Measurements from ENCODE around the gene WIZ.
A peak's percentile ranks its signal among the peaks of the same experiment; 100 is the strongest.
"Not testable (repeated sequence)": the region's sequence is repeated elsewhere in the genome, so short reads cannot be mapped to it uniquely, and the experiment has no call there.

Gene WIZ

GRCh38 chr19:15402411-15403150, 47.2 kb downstream of the WIZ start:
- no peak for DNase-seq

DNA sequence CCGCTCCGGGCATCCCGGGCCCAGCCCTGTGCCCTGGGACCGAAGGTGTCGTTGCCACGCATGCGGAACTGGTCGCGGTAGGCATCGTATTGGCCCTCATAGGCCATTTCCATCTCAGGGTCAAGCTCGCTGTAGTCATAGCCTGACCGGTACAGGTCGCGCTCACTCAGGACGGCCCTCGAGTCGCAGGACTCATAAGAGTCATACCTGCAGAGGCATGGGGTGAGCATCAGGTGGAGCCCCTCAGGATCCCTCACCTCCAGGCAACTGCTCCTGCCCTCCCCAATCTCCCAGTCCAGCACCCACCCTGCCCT, 48.4 kb downstream of the WIZ start:
- no peak for DNase-seq

DNA sequence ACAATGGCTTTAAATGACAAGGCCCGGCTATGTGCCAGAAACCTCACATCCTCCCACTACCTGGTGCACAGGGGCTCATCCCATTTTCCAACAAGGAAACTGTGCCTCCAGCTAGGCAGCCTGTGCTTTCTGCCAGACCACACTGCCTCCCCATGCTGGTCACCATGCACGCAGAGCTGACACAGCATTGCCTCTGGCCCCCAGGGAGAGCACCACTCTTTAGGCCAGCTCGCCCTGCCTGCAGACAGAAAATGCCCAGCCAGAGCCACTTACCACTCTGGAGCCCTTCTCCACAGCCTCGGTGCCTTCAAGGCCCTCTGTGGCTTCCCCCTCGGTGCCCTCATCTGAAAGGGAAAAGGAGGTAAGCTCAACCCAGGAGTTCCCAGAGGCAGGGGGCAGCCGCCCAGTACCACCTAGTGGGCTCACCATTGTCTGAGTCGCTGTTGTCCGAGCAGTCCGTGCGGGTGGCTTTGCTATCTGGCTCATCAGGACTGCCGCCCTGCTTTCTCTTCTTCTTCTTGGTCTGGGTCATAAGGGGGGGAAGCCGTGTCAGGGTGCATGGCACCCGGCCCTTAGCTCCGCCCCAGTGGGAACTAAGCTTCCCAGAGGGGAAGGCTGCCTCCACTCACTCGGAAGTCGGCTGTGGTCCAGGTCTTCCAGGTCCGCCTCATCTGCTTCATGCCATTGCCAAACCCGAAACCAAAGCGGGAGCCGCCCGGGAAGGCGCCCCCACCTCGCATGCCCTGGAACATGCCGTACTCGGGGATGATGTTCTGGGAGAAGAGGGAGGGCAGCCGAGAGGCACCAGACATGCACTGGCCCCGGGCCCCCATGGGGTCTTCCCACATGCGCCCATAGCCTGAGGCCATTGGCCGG, 49.0 kb downstream of the WIZ start:
- DNase-seq, result no peak

DNA sequence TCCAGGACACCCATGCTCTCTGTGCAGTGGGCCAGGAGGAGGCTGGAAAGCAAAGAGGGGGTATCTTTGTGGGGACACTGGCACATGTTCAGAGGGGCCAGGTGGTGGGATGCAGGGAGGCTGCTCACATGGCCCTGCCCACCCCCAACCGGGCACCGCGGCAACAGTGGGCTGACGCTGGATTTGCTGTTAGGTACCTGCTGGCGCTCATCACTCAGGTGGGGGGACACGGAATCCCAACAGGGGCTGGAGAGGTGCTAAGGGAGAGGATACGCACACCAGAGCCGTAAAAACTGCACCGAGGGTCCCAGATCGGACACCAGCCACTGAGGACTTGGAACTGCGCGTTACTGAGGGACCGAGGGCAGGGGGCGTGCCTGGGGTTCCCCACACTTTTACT, 50.1 kb downstream of the WIZ start:
- DNase-seq, result no peak

DNA sequence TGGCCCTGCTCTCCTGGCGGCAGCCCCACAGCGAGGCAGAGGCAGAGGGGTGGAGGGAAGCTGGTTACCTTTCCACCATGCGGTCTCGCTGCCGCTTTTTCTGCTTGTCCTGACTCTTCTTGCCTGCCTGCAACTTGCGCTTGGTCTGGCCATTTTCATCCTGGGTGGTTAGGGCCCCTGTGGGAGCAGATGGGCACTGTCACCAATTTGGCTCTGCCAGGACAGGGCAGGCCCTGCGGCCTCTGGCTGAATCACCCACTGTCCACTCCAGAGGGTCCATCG, 50.6 kb downstream of the WIZ start:
- no peak for DNase-seq

DNA sequence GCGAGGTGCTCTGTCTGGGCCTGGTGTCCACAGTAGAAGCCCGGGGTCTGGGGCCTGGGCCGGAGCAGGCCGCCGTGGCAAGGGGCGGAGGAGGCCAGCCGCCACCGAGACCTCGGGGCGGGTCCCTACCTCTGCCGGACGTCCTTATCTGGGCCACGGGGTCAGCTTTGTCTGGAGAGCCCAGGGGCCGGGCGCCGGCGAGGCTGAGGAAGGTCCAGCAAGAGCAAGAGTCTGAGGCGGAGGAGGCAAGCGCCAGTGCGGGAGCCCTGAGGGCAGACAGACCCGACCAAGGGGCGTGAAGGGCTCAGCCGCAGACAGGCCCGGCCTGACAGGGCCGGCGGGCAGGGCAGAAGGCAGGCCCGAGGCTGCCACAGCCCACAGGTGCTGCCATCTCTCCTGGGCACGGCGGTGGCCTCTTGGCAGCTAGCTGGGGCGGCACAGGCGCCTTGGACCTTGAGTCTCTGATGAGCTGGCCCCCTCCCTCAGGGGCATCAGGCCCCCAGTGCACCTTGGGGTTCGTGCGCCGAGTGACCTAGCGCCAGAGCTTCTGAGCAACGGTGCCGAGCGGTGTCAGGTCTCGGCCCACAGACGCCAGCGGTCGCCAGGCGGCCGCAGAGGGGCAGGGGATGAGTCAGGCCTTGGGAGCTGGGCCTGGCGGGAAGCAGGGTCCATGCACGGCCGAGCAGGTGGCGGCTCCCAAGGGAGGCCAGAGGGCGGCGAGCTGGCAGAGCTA, 51.1 kb downstream of the WIZ start:
- DNase-seq, result no peak

DNA sequence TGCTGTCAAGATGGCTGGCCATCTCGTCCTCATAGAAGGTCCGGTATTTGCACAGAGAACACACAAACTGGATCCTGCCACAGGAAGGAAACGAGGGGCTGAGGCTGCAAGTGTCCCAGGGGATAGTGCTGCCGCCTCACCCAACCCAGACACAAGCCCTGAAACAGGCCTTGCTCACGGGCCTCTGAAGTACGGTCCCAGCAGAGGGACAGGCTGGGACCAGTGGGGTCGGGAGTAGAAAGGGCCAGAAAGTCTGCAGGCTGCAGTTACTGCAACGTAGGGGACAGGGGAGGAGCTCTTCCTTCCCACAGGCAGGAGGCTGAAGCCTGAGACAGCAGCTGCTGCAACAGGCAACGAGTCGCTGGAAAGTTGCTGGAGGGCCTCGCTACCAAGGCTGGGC, 52.0 kb downstream of the WIZ start:
- no peak for DNase-seq

- DNase-seq, result no peak
Observed at GRCh38 chr19:15397236-15397635, 52.5 kb downstream of the WIZ start.

DNA sequence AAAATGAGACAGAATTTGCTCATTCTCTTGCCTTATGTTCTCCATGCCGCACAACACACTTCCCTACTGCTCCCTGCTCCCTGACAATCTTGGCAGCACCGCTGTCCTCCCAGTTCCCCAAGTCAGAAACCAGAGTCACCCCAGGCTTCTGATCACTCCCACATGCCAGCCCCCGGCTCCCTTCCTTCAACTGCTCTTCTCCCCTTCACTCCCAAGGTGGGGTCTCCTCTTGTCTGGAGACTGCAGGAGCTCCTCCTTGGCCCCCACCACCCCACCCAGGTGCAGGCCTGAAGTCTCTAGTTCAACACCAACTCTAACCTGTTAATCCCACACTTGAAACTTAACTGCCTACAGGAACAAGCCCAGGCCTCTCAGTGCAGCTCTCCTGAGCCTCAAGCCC, 53.3 kb downstream of the WIZ start:
- no peak for DNase-seq

DNA sequence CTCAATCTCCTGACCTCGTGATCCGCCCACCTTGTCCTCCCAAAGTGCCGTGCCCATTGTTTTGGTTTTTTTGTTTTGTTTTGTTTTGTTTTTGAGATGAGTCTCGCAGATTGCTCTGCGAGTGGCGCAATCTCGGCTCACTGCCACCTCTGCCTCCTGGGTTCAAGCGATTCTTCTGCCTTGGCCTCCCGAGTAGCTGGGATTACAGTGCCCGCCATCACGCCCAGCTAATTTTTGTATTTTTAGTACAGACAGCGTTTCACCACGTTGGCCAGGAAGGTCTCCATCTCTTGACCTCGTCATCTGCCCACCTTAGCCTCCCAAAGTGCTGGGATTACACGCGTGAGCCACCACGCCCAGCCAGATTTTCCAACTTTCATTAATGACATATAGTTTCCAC, 54.5 kb downstream of the WIZ start:
- not testable (repeated sequence) for DNase-seq

GRCh38 chr19:15394426-15394825, 55.3 kb downstream of the WIZ start:
- no peak for DNase-seq

DNA sequence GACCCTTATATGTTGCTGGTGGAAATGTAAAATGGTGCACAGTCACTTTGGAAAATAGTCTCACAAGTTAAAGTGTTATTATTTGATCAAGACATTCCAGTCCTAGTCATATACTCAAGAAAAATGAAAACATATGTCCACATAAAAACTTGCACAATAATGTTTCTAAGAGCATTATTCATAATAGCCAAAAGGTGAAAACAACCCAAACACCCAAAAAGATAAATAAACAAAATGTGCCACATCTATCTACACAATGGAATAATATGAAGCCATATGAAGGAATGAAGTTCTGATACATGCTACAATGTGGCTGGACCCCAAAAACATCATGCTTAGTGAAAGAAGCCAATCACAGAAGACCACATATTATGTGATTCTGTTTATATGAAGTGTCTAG, 55.8 kb downstream of the WIZ start:
- no peak for DNase-seq

DNA sequence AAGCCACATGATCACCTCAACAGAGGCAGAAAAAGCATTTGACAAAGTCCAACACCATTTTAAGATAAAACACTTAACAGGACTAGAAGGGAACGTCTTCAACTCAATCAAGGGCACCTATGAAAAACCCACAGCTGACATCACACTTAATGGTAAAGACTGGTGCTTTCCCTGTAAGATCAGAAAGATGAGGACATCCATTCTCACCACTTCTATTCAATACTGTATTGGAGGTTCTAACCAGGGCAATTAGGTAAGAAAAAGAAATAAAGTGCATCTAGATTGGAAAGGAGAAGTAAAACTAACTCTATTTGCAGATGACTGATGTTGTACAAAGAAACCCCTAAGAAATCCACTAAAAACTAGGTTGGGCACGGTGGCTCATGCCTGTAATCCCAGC, 58.9 kb downstream of the WIZ start:
- DNase-seq, result no peak

GRCh38 chr19:15381864-15382263, 67.9 kb downstream of the WIZ start:
- DNase-seq, result no peak

DNA sequence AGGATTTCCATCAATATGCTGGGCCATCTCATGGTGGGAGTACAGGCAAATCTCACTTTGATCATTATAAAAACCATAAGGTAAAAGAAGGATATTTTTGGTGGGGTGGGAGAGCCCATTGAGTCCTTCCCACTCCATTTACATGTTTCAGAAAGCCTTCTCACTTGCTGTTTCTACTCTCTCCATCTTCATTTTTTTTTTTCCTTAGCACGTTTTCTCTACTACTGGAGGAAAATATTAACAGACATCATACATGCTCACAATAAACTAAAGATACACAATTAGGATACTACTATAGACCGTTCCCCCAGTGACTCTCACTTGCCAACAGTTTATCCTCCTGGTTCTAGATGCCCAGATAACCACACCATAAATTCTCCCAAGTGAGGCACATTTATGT, 68.3 kb downstream of the WIZ start:
- DNase-seq, result no peak

GRCh38 chr19:15379999-15380647, 69.6 kb downstream of the WIZ start:
- no peak for DNase-seq

- peak; percentile 98 for DNase-seq
Observed at GRCh38 chr19:15379083-15379998, 70.4 kb downstream of the WIZ start, which contains the start of gene AKAP8. Gene AKAP8, minus strand, starts transcription at chr19:15379787. Its CDS starts 56 bp downstream, at chr19:15379731.

DNA sequence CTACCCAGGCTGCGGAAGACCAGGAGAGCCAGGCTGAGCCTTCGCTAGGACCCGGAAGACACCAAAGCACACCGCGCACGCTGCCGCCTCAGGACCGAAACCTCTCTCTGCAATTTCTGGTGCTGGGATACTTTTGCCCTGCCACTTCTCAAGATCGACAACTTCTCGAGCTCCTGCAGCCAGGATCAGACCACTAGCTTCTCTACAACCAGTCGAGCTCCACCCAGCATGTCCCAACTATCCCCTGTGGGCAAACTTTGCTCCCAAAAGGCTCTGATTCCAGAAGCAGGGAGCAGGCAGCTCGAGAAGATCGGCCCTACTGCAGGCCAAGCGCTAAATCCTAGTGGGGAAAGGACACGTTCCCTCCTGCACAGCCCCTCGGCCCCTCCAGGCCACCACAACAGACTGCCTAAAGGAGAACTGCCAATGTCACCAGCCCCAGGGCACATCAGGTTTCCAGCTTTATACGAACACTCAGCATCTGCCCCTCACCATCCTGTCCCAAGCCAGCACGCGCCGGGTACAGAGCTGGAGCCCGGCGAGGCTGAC, 71.1 kb downstream of the WIZ start:
- DNase-seq, result peak; percentile 46

DNA sequence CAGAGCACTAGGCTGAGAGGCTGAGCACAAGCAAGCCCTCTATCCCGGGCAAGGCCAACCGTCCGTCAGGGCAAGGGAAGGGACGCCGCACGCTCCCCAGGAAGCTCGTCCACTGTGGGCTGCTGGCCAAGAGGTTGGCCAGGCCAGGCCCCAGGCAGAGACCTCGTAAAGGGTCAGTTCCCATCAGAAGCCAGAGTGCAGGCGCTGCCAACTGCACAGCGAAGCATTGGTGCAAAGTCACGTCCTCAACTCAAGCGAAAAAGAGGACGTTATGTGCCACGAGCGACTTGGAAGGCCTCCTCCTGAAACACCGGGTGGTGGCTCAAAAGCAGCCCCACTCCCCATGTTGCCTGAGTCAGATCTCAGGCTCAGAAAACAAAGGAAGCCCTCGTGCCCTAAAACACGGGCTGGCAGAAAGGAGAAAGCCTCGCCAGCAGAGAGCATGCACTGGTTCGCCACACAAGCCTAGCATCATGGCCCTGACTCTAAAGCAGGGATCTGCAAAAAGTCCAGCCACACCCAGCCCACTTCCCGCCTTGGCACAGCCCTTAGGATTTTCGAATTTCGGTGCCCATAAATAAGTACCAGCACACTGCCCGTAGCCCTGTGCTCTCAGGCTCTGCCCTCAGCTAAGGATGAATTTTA, 74.8 kb downstream of the WIZ start:
- DNase-seq, result no peak

- no peak for DNase-seq
Observed at GRCh38 chr19:15374105-15374651, 75.6 kb downstream of the WIZ start.

DNA sequence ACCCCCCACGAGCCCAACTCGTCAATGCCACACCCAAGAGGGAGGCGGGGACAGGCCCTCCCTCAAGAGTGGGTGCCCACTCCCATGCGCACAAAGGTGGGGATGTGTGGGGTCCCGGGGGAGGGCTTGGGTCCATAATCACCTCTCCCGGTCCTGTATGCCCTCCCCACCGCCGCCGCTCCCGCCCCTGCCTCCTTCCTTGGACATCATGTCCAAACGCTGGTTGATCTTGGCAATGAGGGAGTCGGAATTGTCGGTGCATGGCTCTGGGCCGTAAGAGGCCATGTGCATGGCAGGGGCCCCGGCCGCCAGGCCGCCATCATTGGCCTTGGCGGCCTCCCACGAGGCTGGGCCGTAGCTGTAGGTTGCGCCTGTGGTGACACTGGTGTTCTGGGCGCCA, 76.1 kb downstream of the WIZ start:
- DNase-seq, result no peak

Data from activated T-cell treated with anti-CD3 and anti-CD28 coated beads, Interleukin-2, amount 50 U/mL, for 1 hour (primary cell).